ENCODE results near the gene KIF26B. TPM values are rescaled to one million over a fixed set of nuclear protein-coding genes. Genes with fewer than 3 reads are reported as not detected.
A peak's percentile ranks its signal among the peaks of the same experiment; 100 is the strongest.

The KIF26B gene
- total RNA-seq, 3 donors from 2014 or later (not counting 1 experiment from before 2014, with no cell fraction given) = 0.16 to 0.96 (median 0.18) TPM

GRCh38 chr1:245750261-245750660 lies 595.5 kb downstream of the KIF26B start:
- Histone ChIP-seq H3K4me3 (ENCODE audit: low read length) (no peak overlapping the region), H3K4me1 (ENCODE audit: control insufficient read depth, insufficient read depth, low read length) (no peaks in the 10 kb centered on the region), H3K27ac (ENCODE audit: low read length) (no peak overlapping the region), H3K27me3 (ENCODE audit: control insufficient read depth, insufficient read depth, low read length) (no peaks in the 10 kb centered on the region), H3K9me3 (ENCODE audit: control insufficient read depth, insufficient read depth, low read length) (no peaks in the 10 kb centered on the region), H3K36me3 (ENCODE audit: control insufficient read depth, insufficient read depth, low read length) (peaks cover 2% of the 10 kb centered on the region)
- Mint-ChIP-seq H3K27me3 (ENCODE audit: low read depth in 2 of 2) (no peaks in the 10 kb centered on the region), H3K9me3 (peaks cover under 1 to 4% of the 10 kb centered on the region in 2 donors), H3K27ac (no peak overlapping the region), H3K4me3 (no peak overlapping the region), H3K4me1 (peaks cover 7 to 14% of the 10 kb centered on the region in 2 donors), H3K36me3 (peaks cover 15% of the 10 kb centered on the region)
- DNase-seq = no peak
- intact Hi-C loops (cut with micrococcal nuclease) = no loop called here
- no peak for TF ChIP-seq CTCF (IDR thresholded peaks at IDR 0.05)
- ATAC-seq = no peak
- 84% methylated on average over 3 of the region's 3 CpGs for WGBS (ENCODE audit: insufficient coverage)

- Histone ChIP-seq H3K4me1 (ENCODE audit: control insufficient read depth, insufficient read depth, low read length) (no peaks in the 10 kb centered on the region), H3K36me3 (ENCODE audit: control insufficient read depth, insufficient read depth, low read length) (peaks cover 2% of the 10 kb centered on the region), H3K27ac (ENCODE audit: low read length) (no peak overlapping the region), H3K4me3 (ENCODE audit: low read length) (no peak overlapping the region), H3K9me3 (ENCODE audit: control insufficient read depth, insufficient read depth, low read length) (no peaks in the 10 kb centered on the region), H3K27me3 (ENCODE audit: control insufficient read depth, insufficient read depth, low read length) (no peaks in the 10 kb centered on the region)
- Mint-ChIP-seq H3K9me3 (peaks cover 5 to 9% of the 10 kb centered on the region in 2 donors), H3K4me1 (peaks cover 7 to 14% of the 10 kb centered on the region in 2 donors), H3K27me3 (ENCODE audit: low read depth in 2 of 2) (no peaks in the 10 kb centered on the region), H3K36me3 (peaks cover 23% of the 10 kb centered on the region), H3K27ac (peak overlapping the region; percentile 4 to 63), H3K4me3 (no peak overlapping the region)
- no peak for DNase-seq
- TF ChIP-seq CTCF (IDR thresholded peaks at IDR 0.05) = no peak
- 70% methylated on average over 4 of the region's 4 CpGs for WGBS (ENCODE audit: insufficient coverage)
- intact Hi-C loops (cut with micrococcal nuclease) = no loop called here
- no peak for ATAC-seq
Measured at GRCh38 chr1:245751116-245751515, 596.3 kb downstream of the KIF26B start.

- WGBS (ENCODE audit: insufficient coverage) = 95% methylated on average over 12 of the region's 12 CpGs
- no peaks in the 10 kb centered on the region for H3K27me3 ChIP-seq (ENCODE audit: control insufficient read depth, insufficient read depth, low read length)
- H3K27me3 Mint-ChIP-seq (ENCODE audit: low read depth in 2 of 2) = no peaks in the 10 kb centered on the region
- H3K9me3 Mint-ChIP-seq = peaks cover 7 to 12% of the 10 kb centered on the region in 2 donors
- peaks cover 14 to 22% of the 10 kb centered on the region in 2 donors for H3K4me1 Mint-ChIP-seq
- H3K4me3 ChIP-seq (ENCODE audit: low read length) = no peak overlapping the region
- DNase-seq (no peak), ATAC-seq (no peak)
- H3K36me3 Mint-ChIP-seq = peaks cover 23% of the 10 kb centered on the region
- H3K36me3 ChIP-seq (ENCODE audit: control insufficient read depth, insufficient read depth, low read length) = peaks cover 2% of the 10 kb centered on the region
- no peak overlapping the region for H3K27ac ChIP-seq (ENCODE audit: low read length)
- intact Hi-C loops (cut with micrococcal nuclease) = no loop called here
- no peak for TF ChIP-seq CTCF (IDR thresholded peaks at IDR 0.05)
- H3K4me3 Mint-ChIP-seq = no peak overlapping the region
- peak overlapping the region; percentile 4 to 63 for H3K27ac Mint-ChIP-seq
- no peaks in the 10 kb centered on the region for H3K4me1 ChIP-seq (ENCODE audit: control insufficient read depth, insufficient read depth, low read length)
- no peaks in the 10 kb centered on the region for H3K9me3 ChIP-seq (ENCODE audit: control insufficient read depth, insufficient read depth, low read length)
Measured at GRCh38 chr1:245751726-245752470, 597.1 kb downstream of the KIF26B start.
